Measurements from ENCODE around the gene SERPINA4. TPM values are rescaled to one million over a fixed set of nuclear protein-coding genes. Genes with fewer than 3 reads are reported as not detected.

Gene SERPINA4
- total and polyA plus RNA-seq, 2 of the 13 experiments (the other 11 are each of a cell fraction or from before 2014, with no cell fraction given) = 39.1 to 57.8 TPM

- TF ChIP-seq HMGXB4 (CRISPR knock-in tag; IDR thresholded peaks at IDR 0.05; ENCODE audit: borderline replicate concordance in 1 of 2, low read depth in 1 of 2) = 0 out of 4 replicates have a peak, but pooled peaks of 1 of the 2 experiments have one; percentile 28
- peak; percentile 65; the same call in 1 of the 2 replicates for TF ChIP-seq ZBTB7A (CRISPR knock-in tag; IDR thresholded peaks at IDR 0.05)
- TF ChIP-seq MAX (IDR thresholded peaks at IDR 0.05) = peak; percentile 55; the same call in 1 of the 2 replicates
- TF ChIP-seq ZNF576 (CRISPR knock-in tag; IDR thresholded peaks at IDR 0.05) = no peak
- TF ChIP-seq AHR (CRISPR knock-in tag; IDR thresholded peaks at IDR 0.05) = no peak
- TF ChIP-seq ZNF274 (CRISPR knock-in tag; IDR thresholded peaks at IDR 0.05) = no peak
- TF ChIP-seq NONO (IDR thresholded peaks at IDR 0.05) = no peak
- TF ChIP-seq NONO (CRISPR knock-in tag; conservative IDR thresholded peaks at IDR 0.05) = no peak
- TF ChIP-seq ZNF558 (CRISPR knock-in tag; IDR thresholded peaks at IDR 0.05; ENCODE audit: borderline replicate concordance) = no peak
- TF ChIP-seq ZNF720 (CRISPR knock-in tag; IDR thresholded peaks at IDR 0.05) = no peak
- TF ChIP-seq SNAI1 (CRISPR knock-in tag; IDR thresholded peaks at IDR 0.05; ENCODE audit: borderline replicate concordance) = no peak
- TF ChIP-seq HNF1A (IDR thresholded peaks at IDR 0.05; ENCODE audit: low read depth) = no peak
- TF ChIP-seq HNF1A (CRISPR knock-in tag; IDR thresholded peaks at IDR 0.05; ENCODE audit: borderline replicate concordance) = no peak
- TF ChIP-seq ZNF891 (CRISPR knock-in tag; IDR thresholded peaks at IDR 0.05) = no peak
- TF ChIP-seq TRIM24 (CRISPR knock-in tag; IDR thresholded peaks at IDR 0.05) = no peak
- TF ChIP-seq ZNF282 (IDR thresholded peaks at IDR 0.05; ENCODE audit: partially characterized antibody) = no peak
- no peak for TF ChIP-seq ZNF382 (CRISPR knock-in tag; IDR thresholded peaks at IDR 0.05; ENCODE audit: borderline replicate concordance)
- TF ChIP-seq JUNB (CRISPR knock-in tag; IDR thresholded peaks at IDR 0.05; ENCODE audit: borderline replicate concordance) = no peak
- no peak for TF ChIP-seq ZNF615 (CRISPR knock-in tag; IDR thresholded peaks at IDR 0.05; ENCODE audit: borderline replicate concordance)
- 0 out of 2 replicates have a peak, but pooled peaks have one; percentile 17 for TF ChIP-seq ATF7-NPFF (CRISPR knock-in tag; IDR thresholded peaks at IDR 0.05; ENCODE audit: low read depth)
- no peak for TF ChIP-seq ZFP62 (CRISPR knock-in tag; IDR thresholded peaks at IDR 0.05)
- TF ChIP-seq POLR2AphosphoS5 (IDR thresholded peaks at IDR 0.05; ENCODE audit: low read depth, low read length) = no peak; the same call in 1 of the 2 replicates
- no peak for TF ChIP-seq CCAR2 (optimal IDR thresholded peaks at IDR 0.05; ENCODE audit: low read depth, low read length)
- no peak; the same call in 1 of the 2 replicates for TF ChIP-seq FOXC1 (CRISPR knock-in tag; IDR thresholded peaks at IDR 0.05; ENCODE audit: borderline replicate concordance)
These were observed 38.4 kb downstream of the SERPINA4 start (continued) for GRCh38 chr14:94599656-94600004.

Measured in HepG2 (cell line).